IPS-NIHi7 (cell line): ENCODE results near the gene SARM1.

ENCODE experiments used
- DNase-seq: peaks from one replicate; pipeline ENCODE4 v3.0.0; 2012; ENCODE audit warnings: mixed read lengths; ENCODE audit errors: extremely low spot score

SARM1 gene

GRCh38 chr17:28368915-28369683 lies 2.4 kb upstream of the SARM1 start:
- no peak for DNase-seq

GRCh38 chr17:28369684-28370034 lies 1.8 kb upstream of the SARM1 start:
- no peak for DNase-seq

- DNase-seq = peak; percentile 68
These were observed 1.3 kb upstream of the SARM1 start, which contains the start of gene VTN for GRCh38 chr17:28370035-28370743. VTN (minus strand) TSS chr17:28370307; CDS start chr17:28370203, 104 bp downstream.

- DNase-seq = no peak
These were observed 770 bp upstream of the SARM1 start for GRCh38 chr17:28370744-28371103.

GRCh38 chr17:28372203-28372944 lies 880 bp downstream of the SARM1 start:
- DNase-seq = no peak

GRCh38 chr17:28372945-28373274 lies 1.4 kb downstream of the SARM1 start:
- DNase-seq = no peak

- DNase-seq = no peak
These were observed 8.6 kb downstream of the SARM1 start for GRCh38 chr17:28379814-28380801.

GRCh38 chr17:28381141-28381825 lies 9.8 kb downstream of the SARM1 start:
- DNase-seq = peak; percentile 76

- peak; percentile 35 for DNase-seq
These were observed 13.0 kb downstream of the SARM1 start for GRCh38 chr17:28384281-28385036.

- DNase-seq = no peak
These were observed 13.5 kb downstream of the SARM1 start for GRCh38 chr17:28385037-28385400.

GRCh38 chr17:28385406-28385805 lies 13.9 kb downstream of the SARM1 start:
- no peak for DNase-seq

GRCh38 chr17:28386391-28386790 lies 14.9 kb downstream of the SARM1 start:
- no peak for DNase-seq

- no peak for DNase-seq
These were observed 16.6 kb downstream of the SARM1 start for GRCh38 chr17:28388106-28388505.

- DNase-seq = no peak
These were observed 18.6 kb downstream of the SARM1 start for GRCh38 chr17:28390141-28390540.

GRCh38 chr17:28390563-28390962 lies 19.1 kb downstream of the SARM1 start:
- DNase-seq = no peak

- DNase-seq = no peak
These were observed 19.5 kb downstream of the SARM1 start for GRCh38 chr17:28390984-28391383.

GRCh38 chr17:28391401-28391800 lies 19.9 kb downstream of the SARM1 start:
- no peak for DNase-seq

- no peak for DNase-seq
These were observed 21.0 kb downstream of the SARM1 start for GRCh38 chr17:28392491-28392890.

GRCh38 chr17:28394337-28395116 lies 23.0 kb downstream of the SARM1 start:
- no peak for DNase-seq
